Central memory CD4-positive, alpha-beta T cell (primary cell): Measurements from ENCODE around the gene SPO11.
A peak's percentile ranks its signal among the peaks of the same experiment; 100 is the strongest.
"Not testable (repeated sequence)": the region's sequence is repeated elsewhere in the genome, so short reads cannot be mapped to it uniquely, and the experiment has no call there.

ENCODE experiments used
- DNase-seq: peaks from one replicate; pipeline ENCODE4 v3.0.0; 2022

SPO11 gene

GRCh38 chr20:57342829-57343228, 13.2 kb downstream of the SPO11 start:
- no peak for DNase-seq

GRCh38 chr20:57346477-57346876, 16.9 kb downstream of the SPO11 start:
- peak; percentile 41 for DNase-seq

- no peak for DNase-seq
Measured at GRCh38 chr20:57347393-57347792, 17.8 kb downstream of the SPO11 start.

- DNase-seq, result not testable (repeated sequence)
Measured at GRCh38 chr20:57348200-57348921, 18.8 kb downstream of the SPO11 start.

DNA sequence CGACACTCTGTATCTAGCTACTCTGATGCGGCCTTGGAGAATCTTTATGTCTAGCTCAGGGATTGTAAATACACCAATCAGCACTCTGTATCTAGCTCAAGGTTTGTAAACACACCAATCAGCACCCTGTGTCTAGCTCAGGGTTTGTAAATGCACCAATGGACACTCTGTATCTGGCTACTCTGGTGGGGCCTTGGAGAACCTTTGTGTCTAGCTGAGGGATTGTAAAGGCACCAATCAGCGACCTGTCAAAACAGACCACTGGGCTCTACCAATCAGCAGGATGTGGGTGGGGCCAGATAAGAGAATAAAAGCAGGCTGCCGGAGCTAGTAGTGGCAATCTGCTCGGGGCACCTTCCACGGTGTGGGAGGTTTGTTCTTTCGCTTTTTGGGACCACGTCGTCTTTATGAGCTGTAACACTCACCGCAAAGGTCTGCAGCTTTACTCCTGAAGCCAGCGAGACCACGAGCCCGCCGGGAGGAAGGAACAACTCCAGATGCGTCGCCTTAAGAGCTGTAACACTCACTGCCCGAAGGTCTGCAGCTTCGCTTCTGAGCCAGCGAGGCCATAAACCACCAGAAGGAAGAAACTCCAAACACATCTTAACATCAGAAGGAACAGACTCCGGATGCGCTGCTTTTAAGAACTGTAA, 19.4 kb downstream of the SPO11 start:
- not testable (repeated sequence) for DNase-seq

DNA sequence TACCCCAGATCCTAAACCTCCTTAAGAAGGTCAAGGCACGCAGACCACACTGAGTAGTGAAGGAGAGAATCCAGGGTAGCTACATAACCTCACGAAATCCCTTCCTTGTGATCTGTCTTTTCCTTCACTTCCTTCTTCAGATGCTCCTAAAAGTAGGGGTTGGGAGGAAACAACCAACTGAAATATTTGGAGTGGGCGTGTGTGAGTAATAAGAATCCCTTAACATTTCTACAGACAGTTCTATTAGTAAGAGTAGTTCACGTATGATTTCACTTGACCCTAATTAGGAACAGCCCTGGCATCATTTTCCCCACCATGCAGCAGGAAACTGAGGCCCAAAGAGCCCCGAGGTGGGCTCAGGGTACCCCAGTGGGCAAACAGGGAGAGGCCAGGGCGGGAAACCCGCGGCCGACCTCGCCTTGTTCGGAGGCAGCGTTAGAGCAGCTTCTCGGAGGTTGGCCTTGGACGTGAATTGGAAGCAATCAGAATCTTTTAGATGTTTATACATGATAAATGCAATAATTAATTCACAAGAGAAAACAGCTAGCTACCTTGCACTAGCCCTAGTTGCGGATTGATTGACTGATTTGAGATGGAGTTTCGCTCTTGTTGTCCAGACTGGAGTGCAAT, 20.6 kb downstream of the SPO11 start:
- DNase-seq, result no peak

DNA sequence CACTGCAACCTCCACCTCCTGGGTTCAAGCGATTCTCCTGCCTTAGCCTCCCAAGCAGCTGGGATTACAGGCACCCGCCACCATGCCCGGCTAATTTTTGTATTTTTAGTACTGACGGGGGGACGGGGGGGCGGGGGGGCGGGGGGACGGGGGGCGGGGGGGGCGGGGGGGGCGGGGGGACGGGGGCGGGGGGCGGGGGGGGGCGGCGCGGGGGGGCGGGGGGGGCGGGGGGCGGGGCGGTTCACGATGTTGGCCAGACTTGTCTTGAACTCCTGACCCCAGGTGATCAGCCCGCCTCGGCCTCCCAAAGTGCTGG, 21.1 kb downstream of the SPO11 start:
- DNase-seq, result not testable (repeated sequence)

GRCh38 chr20:57351042-57351783, 21.6 kb downstream of the SPO11 start, which contains the start of gene RAE1:
Gene RAE1, plus strand, starts transcription at chr20:57351255. Its CDS starts 2,784 bp downstream, at chr20:57354039.
- peak; percentile 88 for DNase-seq

DNA sequence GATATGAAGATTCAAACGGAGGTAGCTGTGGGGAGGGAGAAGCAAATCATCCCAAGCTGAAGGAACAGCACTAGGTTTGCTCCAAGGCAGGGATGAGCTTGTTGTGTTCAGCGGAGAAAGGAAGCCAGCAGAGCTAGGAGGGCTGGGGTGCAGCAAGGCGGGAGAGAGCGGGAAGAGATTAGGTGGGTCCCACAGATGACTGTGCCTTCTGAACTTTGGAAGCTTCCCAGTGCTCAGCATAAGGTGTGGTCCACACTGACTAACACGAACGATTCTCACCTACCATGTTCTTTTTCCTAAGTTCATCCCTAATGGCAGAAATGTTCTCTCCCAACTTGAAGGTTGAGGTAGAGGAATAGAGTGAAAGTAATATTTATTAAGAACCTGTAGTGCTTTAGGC, 22.7 kb downstream of the SPO11 start:
- no peak for DNase-seq

- DNase-seq, result no peak
Measured at GRCh38 chr20:57353351-57353750, 23.7 kb downstream of the SPO11 start.

DNA sequence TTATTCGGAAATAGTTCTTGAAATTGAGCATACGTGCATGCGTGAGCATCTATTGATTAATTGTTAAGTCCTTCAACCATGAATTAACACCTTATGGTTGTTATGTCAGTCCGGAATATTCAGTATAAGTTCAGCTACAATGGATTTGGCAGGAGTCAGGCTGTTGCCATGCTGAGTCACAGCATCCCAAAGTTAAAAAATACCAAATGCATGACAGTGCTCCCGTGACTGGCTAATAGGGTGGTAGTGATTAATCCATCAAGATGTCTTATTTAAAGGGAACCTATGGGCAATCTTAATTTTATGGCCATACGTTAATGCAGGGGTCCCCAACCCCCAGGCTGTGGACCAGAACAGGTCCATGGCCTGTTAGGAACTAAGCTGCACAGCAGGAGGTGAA, 31.9 kb downstream of the SPO11 start:
- no peak for DNase-seq

- DNase-seq, result no peak
Measured at GRCh38 chr20:57364451-57364850, 34.8 kb downstream of the SPO11 start.

- no peak for DNase-seq
Measured at GRCh38 chr20:57369596-57369995, 40.0 kb downstream of the SPO11 start.

DNA sequence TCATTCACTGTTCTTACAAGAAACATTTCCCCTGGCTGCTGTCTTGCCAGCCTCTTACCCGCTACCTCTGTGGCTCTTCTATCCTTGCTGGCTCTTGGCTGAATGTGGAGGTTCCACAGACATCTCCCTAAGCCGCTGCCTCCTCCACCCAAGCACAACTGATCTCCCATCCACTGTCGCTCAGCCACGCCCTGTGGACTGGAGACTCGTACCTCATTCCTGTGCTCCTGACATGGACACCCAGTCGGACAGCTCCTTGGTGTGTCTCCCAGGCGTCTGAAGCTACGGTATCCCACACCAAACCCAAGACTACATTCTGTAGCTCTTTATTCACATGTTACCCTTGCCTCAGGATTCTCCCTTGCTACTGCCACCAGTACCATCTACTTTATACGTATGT, 40.7 kb downstream of the SPO11 start:
- DNase-seq, result no peak

DNA sequence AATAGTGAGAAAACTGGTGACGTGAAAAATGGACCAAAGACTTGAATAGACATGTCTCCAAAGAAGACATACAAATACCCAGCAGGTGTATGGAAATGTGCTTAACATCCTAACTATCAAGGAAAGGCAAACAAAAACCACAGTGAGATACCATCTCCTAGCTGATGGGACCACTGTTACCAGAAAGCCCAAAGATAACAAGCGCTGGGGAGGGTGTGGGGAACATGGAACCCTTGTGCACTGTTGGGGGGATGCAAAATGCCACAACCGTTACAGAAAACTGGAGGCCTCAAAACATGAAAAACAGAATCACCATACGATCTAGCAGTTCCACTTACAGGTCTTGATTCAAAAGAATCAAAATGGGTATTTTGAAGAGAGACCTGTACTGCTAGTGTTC, 41.8 kb downstream of the SPO11 start:
- DNase-seq, result no peak

DNA sequence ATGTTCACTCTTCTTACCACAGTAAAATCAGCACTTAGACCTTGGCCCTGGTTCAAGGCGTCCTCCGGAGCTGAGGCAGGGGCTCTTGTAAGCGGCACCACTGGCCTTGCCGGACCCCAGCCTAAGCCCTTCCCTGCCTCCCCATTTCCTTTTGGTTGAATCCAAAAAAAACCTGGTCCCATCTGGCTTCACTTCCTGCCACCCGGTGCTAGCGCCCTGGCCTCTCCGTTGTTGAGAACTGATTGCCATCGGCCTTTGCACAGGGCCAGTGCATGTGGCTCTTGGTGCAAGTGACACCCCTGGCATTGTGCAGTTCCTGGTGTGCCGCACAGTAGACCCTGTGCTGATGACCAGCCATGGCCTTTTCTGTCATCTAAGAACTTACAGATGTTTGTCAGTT, 42.6 kb downstream of the SPO11 start:
- no peak for DNase-seq

- no peak for DNase-seq
Measured at GRCh38 chr20:57372581-57373350, 43.2 kb downstream of the SPO11 start.

GRCh38 chr20:57374343-57374930, 44.8 kb downstream of the SPO11 start:
- DNase-seq, result no peak

- no peak for DNase-seq
Measured at GRCh38 chr20:57374931-57375651, 45.5 kb downstream of the SPO11 start.

DNA sequence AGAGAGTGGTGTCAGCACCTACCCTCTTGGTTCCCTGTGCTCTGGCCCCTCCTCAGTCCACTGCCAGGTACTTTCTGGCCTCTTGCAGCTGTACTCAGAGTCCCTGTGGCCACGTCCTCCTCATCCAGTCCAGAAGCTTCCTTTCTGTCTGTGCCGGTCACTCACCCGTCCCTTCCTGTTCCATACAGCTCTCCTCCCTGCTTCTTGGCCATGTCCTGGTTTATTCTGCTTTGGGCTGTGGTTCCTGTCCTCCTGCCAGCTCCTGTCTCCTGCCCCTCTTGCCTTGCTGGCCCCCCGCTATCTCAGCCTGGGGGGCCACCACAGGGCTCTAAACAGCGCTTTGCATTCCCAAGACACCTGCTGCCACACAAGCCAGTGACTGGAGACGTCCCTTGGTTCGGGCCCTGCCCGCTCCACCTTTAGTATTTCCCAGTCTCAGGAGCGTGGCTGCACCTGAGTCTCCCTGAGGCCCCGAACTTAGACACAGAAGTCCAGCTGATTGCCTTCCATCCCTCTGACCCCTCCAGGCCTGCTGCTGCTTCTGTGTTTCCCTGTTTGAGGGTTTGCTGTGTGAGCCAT, 46.1 kb downstream of the SPO11 start:
- DNase-seq, result no peak

DNA sequence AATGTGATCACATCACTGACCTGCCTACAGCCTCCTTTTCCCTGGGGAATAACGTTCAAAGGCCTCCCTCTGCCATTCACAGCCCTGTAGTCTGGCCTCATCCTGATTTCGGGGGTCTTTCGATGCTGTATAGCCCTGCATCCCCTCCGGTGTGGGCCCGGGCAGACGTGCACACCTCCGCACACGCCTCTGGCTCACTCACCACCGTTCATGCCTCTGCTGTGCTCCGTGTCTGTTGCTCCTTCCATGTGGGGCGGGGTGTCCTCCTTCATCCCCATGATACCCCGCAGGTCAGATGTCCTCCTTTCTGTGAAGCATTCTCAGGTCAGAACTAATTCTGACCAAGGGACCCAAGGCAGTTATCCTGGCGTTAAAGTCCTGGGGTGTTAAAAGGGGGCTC, 47.7 kb downstream of the SPO11 start:
- no peak for DNase-seq
